Liver (tissue), 3 donors: ENCODE data around the gene HIPK2.

Source experiments
- EGR1 ChIP-seq, 2 donors: IDR thresholded peaks; 2 replicates each; pipeline ENCODE4 v1.6.1; 2016 to 2018; ENCODE audit warnings: antibody characterized with exemption in 2 of 2, low read depth in 2 of 2
- FOXA2 ChIP-seq: IDR thresholded peaks from 2 replicates; pipeline ENCODE4 v1.6.1; 2016; ENCODE audit warnings: antibody characterized with exemption
- HNF4A ChIP-seq, 2 donors: conservative IDR thresholded peaks; 2 replicates each; pipeline ENCODE4 v1.6.1; 2016; ENCODE audit warnings: antibody characterized with exemption in 2 of 2, mild to moderate bottlenecking in 2 of 2
- JUND ChIP-seq, 2 donors: IDR thresholded peaks; 2 replicates each; pipeline ENCODE4 v1.6.1; 2016; ENCODE audit warnings: antibody characterized with exemption in 2 of 2
- RAD21 ChIP-seq, 2 donors: IDR thresholded peaks; 2 replicates each; pipeline ENCODE4 v1.6.1; 2016; ENCODE audit warnings: antibody characterized with exemption in 2 of 2, mild to moderate bottlenecking in 2 of 2
- RXRA ChIP-seq, 2 donors: IDR thresholded peaks; 2 replicates each; pipeline ENCODE4 v1.6.1; 2017 to 2018; ENCODE audit warnings: antibody characterized with exemption in 2 of 2, mild to moderate bottlenecking in 1 of 2
- SP1 ChIP-seq: IDR thresholded peaks from 2 replicates; pipeline ENCODE4 v1.6.1; 2018; ENCODE audit warnings: antibody characterized with exemption, mild to moderate bottlenecking
- TAF1 ChIP-seq: conservative IDR thresholded peaks from 2 replicates; pipeline ENCODE4 v1.6.1; 2016; ENCODE audit warnings: antibody characterized with exemption, mild to moderate bottlenecking
- YY1 ChIP-seq: IDR thresholded peaks from 2 replicates; pipeline ENCODE4 v1.6.1; 2016; ENCODE audit warnings: antibody characterized with exemption, mild to moderate bottlenecking
- TF ChIP-seq, protein P1 (sequence below): IDR thresholded peaks from 2 replicates; pipeline ENCODE4 v1.6.1; 2016; ENCODE audit warnings: antibody characterized with exemption
- TF ChIP-seq, protein P2 (sequence below): fragments of 150-350 bp; IDR thresholded peaks from 2 replicates; pipeline ENCODE4 v1.5.1; 2017; ENCODE audit warnings: improper control_type of control experiment, low read depth, low read length; ENCODE audit not compliant: missing input control
- TF ChIP-seq, protein P3 (sequence below): IDR thresholded peaks from 2 replicates; pipeline ENCODE4 v1.6.1; 2016; ENCODE audit warnings: antibody characterized with exemption
- donor health status: healthy.
- donor health status: healthy.

DNA sequence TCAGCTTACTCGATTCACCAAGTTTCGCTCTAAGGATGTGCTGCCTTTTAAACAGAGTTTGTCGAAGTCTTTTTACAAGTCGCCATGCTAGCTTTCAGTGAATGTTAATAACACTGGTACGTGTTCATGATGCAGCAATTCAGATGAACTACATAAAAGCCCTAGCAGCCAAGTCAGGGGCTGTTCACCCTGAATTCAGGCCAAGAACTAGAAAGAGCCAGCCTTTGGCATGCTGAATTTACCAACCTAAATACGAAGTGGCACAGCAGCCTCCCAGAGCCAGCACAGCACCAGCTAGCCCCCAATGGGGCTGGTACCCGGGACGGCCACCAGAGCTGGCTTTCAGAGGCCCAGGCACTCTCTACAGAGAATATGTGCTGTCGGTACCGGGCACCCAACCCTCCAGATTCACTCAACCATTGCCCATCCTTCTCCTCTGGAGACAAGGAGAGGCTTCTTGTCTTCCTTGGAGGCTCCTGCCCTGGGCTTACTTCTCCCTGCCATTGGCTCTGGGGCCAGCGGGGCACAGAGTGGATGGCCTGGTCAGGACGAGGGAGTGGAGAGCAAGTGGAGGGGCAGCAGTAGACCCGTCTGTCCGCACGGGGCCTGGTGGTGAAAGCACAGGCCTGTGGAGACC lies 64.2 kb downstream of the HIPK2 start:
- TF ChIP-seq, protein P1, sequence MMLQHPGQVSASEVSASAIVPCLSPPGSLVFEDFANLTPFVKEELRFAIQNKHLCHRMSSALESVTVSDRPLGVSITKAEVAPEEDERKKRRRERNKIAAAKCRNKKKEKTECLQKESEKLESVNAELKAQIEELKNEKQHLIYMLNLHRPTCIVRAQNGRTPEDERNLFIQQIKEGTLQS = no peak
- TF ChIP-seq EGR1 (IDR thresholded peaks at IDR 0.05; ENCODE audit: low read depth in 2 of 2) (no peak), JUND (IDR thresholded peaks at IDR 0.05) (no peak), TAF1 (no peak), RAD21 (IDR thresholded peaks at IDR 0.05) (no peak), YY1 (no peak), HNF4A (conservative IDR thresholded peaks at IDR 0.05) (no peak), RXRA (IDR thresholded peaks at IDR 0.05) (no peak), FOXA2 (no peak), SP1 (no peak)
- TF ChIP-seq, protein P2, sequence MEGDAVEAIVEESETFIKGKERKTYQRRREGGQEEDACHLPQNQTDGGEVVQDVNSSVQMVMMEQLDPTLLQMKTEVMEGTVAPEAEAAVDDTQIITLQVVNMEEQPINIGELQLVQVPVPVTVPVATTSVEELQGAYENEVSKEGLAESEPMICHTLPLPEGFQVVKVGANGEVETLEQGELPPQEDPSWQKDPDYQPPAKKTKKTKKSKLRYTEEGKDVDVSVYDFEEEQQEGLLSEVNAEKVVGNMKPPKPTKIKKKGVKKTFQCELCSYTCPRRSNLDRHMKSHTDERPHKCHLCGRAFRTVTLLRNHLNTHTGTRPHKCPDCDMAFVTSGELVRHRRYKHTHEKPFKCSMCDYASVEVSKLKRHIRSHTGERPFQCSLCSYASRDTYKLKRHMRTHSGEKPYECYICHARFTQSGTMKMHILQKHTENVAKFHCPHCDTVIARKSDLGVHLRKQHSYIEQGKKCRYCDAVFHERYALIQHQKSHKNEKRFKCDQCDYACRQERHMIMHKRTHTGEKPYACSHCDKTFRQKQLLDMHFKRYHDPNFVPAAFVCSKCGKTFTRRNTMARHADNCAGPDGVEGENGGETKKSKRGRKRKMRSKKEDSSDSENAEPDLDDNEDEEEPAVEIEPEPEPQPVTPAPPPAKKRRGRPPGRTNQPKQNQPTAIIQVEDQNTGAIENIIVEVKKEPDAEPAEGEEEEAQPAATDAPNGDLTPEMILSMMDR = no peak
- TF ChIP-seq, protein P3, sequence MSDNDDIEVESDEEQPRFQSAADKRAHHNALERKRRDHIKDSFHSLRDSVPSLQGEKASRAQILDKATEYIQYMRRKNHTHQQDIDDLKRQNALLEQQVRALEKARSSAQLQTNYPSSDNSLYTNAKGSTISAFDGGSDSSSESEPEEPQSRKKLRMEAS = no peak
